Chondrocyte (in vitro differentiated cells): ENCODE measurements around the gene APEX1. TPM values are rescaled to one million over a fixed set of nuclear protein-coding genes. Genes with fewer than 3 reads are reported as not detected.

ENCODE experiments used
- DNase-seq: peaks from one replicate; pipeline ENCODE4 v3.0.0; 2021; ENCODE audit warnings: mixed read lengths, low spot score
- H3K27ac Mint-ChIP-seq: one replicate; pipeline ENCODE4 v1.8.0; 2021; ENCODE audit warnings: mild to moderate bottlenecking, moderate library complexity, mixed read lengths; ENCODE audit not compliant: unreplicated experiment
- H3K27me3 Mint-ChIP-seq: 2 replicates; pipeline ENCODE4 v1.8.0; 2021; ENCODE audit warnings: low read depth, mixed read lengths
- H3K36me3 Mint-ChIP-seq: 2 replicates; pipeline ENCODE4 v1.8.0; 2021; ENCODE audit warnings: low read depth, mixed read lengths
- H3K4me1 Mint-ChIP-seq: 2 replicates; pipeline ENCODE4 v1.8.0; 2021; ENCODE audit warnings: low read depth, mild to moderate bottlenecking, mixed read lengths
- H3K4me3 Mint-ChIP-seq: one replicate; pipeline ENCODE4 v1.8.0; 2021; ENCODE audit warnings: mild to moderate bottlenecking, moderate library complexity, mixed read lengths; ENCODE audit not compliant: unreplicated experiment
- H3K9me3 Mint-ChIP-seq: 2 replicates; pipeline ENCODE4 v1.8.0; 2021; ENCODE audit warnings: low read depth, mixed read lengths
- CTCF ChIP-seq: fragments of 200-600 bp; sonication (generic); IDR thresholded peaks from 2 replicates; pipeline ENCODE4 v1.5.0; 2021; ENCODE audit warnings: antibody characterized with exemption, mild to moderate bottlenecking, moderate library complexity
- long read RNA-seq: library from polyadenylated mRNA; stranded (forward); transcript quantifications from one replicate; pipeline ENCODE4 v2.0.0, GENCODE V29; 2021
- total RNA-seq: library from RNA; stranded (reverse); gene quantifications from 3 replicates; pipeline ENCODE4 v1.2.1, GENCODE V29; 2021

The APEX1 gene
- total RNA-seq = 141 to 168 TPM (median 142 TPM) in 3 replicates
- long read RNA-seq, transcript APEX1-205 (4 exons, 1,603 nt) = minor isoform, 28 of 168 reads
- long read RNA-seq, transcript APEX1-210 (5 exons, 1,437 nt) = minor isoform, 10 of 168 reads
- long read RNA-seq, transcript APEX1-201 (5 exons, 1,484 nt) = major isoform, 93 of 168 reads
- long read RNA-seq, transcript APEX1-216 (3 exons, 1,803 nt) = minor isoform, 11 of 168 reads
- long read RNA-seq, partial matches to known transcripts = 6 of 168 reads
- long read RNA-seq, other reads (novel, unspliced or antisense) = 8 of 168 reads

- peaks cover 22% of the 10 kb centered on the region for H3K36me3 Mint-ChIP-seq
- peaks cover 14% of the 10 kb centered on the region for H3K4me1 Mint-ChIP-seq
- DNase-seq = peak; percentile 99
- no peak within 1 kb of the TSS for H3K27ac Mint-ChIP-seq
- H3K9me3 Mint-ChIP-seq = no peaks in the 10 kb centered on the region
- TF ChIP-seq CTCF = peak; percentile 6
- H3K27me3 Mint-ChIP-seq = no peaks in the 10 kb centered on the region
- no peak within 1 kb of the TSS for H3K4me3 Mint-ChIP-seq
These were observed at the start of gene APEX1, which contains the start of gene OSGEP for GRCh38 chr14:20454516-20455354. Gene APEX1 (plus strand): TSS chr14:20455226. CDS start chr14:20455646, 420 bp downstream. Gene OSGEP (minus strand): TSS chr14:20454812. CDS start chr14:20454683, 129 bp downstream.

GRCh38 chr14:20409226-20409625 lies 45.8 kb upstream of the APEX1 start:
- peaks cover 29% of the 10 kb centered on the region for H3K4me1 Mint-ChIP-seq
- no peaks in the 10 kb centered on the region for H3K9me3 Mint-ChIP-seq
- no peak for DNase-seq
- H3K27ac Mint-ChIP-seq = peak overlapping the region; percentile 60
- no peaks in the 10 kb centered on the region for H3K27me3 Mint-ChIP-seq
- H3K36me3 Mint-ChIP-seq = peaks cover 29% of the 10 kb centered on the region
- no peak for TF ChIP-seq CTCF
- H3K4me3 Mint-ChIP-seq = no peak overlapping the region

GRCh38 chr14:20412411-20412810 lies 42.6 kb upstream of the APEX1 start:
- Mint-ChIP-seq H3K27ac (peak overlapping the region; percentile 97), H3K4me1 (peaks cover 31% of the 10 kb centered on the region)

GRCh38 chr14:20412876-20413743 lies 41.9 kb upstream of the APEX1 start, which contains the start of gene TEP1:
Gene TEP1 (minus strand): TSS chr14:20413501. CDS start chr14:20408439, 5,062 bp downstream.
- Mint-ChIP-seq H3K4me3 (peak within 1 kb of the TSS; percentile 94), H3K4me1 (peaks cover 31% of the 10 kb centered on the region), H3K36me3 (peaks cover 3% of the 10 kb centered on the region), H3K9me3 (no peaks in the 10 kb centered on the region), H3K27ac (peak within 1 kb of the TSS; percentile 97), H3K27me3 (no peaks in the 10 kb centered on the region)
- TF ChIP-seq CTCF = peak; percentile 18
- no peak for DNase-seq

More at GRCh38 chr14:20412411-20412810, 42.6 kb upstream of the APEX1 start:
- peak overlapping the region; percentile 94 for H3K4me3 Mint-ChIP-seq
- TF ChIP-seq CTCF = no peak
- DNase-seq = no peak
- no peaks in the 10 kb centered on the region for H3K9me3 Mint-ChIP-seq
- H3K27me3 Mint-ChIP-seq = no peaks in the 10 kb centered on the region
- peaks cover 10% of the 10 kb centered on the region for H3K36me3 Mint-ChIP-seq
